GM12873 (cell line): ENCODE results near the gene SLX4IP.

Experiments used
- CTCF ChIP-seq: IDR thresholded peaks from 2 replicates; pipeline ENCODE4 v1.5.1; 2012; ENCODE audit warnings: low read depth, mild to moderate bottlenecking, moderate library complexity, low read length, control low read depth; ENCODE audit not compliant: insufficient read depth; ENCODE audit errors: missing control alignments

SLX4IP gene

DNA sequence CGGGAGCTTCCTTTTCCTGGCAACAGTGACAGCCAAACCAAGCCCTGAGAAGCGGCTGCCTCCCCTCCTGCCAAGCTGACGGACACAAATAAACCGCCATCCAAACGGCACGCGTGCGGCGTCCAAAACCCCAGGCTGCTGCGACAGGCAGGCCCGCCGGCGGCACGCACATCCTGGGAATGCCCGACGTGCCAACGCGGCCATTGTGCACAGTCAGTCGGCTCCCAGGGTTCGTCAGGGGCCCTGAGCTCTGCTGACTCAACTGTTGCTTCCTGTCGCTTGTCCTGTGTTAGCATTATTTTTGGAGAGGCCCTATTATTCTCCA lies 231.9 kb downstream of the SLX4IP start:
- TF ChIP-seq CTCF = no peak

- TF ChIP-seq CTCF = no peak
These were observed 232.6 kb downstream of the SLX4IP start for GRCh38 chr20:10667560-10668167.

- TF ChIP-seq CTCF = no peak
These were observed 233.7 kb downstream of the SLX4IP start for GRCh38 chr20:10668677-10669368.

DNA sequence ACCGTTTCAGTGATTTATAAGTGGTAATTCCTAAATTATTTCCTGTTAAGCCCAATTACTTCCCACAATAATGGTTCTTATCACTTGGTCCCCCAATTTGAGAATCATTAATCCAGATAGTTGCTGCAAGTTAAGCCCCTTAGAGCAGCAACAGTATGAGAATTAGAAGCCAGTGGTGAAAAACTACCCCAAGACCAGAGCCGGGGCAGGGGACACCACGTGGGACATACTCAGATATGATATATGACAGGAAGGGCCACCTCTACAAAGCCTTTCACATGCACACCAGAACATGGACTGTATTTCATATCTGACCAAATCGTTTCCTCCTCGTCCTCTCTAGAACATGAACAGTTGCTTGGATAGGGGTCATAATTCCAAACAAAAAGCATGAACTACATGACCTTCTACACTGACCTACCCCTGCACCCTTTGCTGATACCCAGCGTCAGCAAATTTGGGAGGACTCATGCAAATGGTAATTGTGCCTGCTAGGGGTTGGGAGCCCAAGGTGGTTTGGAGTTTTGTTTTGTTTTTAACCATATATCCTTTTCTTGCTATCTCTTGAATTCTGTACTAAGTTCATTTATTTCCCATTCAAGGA lies 234.8 kb downstream of the SLX4IP start:
- no peak for TF ChIP-seq CTCF

DNA sequence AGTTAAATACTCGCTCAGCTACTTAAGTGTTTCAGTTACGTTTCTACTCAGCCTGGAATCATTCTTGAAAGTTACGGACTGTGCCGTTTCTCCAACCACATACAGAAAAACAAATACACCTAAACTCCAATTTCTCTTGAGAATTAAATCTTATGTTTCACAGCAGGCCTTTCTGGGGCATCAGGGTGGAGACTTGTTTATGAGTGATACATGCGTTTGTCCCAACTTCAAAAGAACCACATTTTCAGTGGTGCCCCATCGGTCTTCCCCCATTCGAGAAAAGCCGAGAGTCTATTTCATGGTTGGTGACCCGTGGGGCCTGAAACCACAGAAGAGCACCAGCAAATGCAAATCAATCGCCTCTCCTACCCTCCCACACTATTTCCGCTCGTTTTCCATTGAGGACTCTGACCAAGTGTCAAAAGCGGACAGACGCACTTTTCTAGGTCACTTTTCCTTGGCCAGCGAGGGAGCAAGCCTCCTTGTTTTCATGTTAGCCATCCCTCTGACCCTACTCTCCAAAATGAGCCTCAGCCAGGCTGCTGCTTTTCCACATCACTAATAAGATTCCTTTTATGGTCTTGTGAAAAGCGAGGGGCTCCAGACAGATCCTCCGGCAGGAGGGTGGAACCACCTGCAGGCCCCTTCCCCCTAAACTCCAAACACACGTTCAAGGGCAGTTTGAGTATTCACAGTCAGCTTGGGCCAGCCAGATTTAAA lies 235.6 kb downstream of the SLX4IP start:
- no peak for TF ChIP-seq CTCF

GRCh38 chr20:10671221-10671918 lies 236.3 kb downstream of the SLX4IP start:
- TF ChIP-seq CTCF = peak; percentile 72

DNA sequence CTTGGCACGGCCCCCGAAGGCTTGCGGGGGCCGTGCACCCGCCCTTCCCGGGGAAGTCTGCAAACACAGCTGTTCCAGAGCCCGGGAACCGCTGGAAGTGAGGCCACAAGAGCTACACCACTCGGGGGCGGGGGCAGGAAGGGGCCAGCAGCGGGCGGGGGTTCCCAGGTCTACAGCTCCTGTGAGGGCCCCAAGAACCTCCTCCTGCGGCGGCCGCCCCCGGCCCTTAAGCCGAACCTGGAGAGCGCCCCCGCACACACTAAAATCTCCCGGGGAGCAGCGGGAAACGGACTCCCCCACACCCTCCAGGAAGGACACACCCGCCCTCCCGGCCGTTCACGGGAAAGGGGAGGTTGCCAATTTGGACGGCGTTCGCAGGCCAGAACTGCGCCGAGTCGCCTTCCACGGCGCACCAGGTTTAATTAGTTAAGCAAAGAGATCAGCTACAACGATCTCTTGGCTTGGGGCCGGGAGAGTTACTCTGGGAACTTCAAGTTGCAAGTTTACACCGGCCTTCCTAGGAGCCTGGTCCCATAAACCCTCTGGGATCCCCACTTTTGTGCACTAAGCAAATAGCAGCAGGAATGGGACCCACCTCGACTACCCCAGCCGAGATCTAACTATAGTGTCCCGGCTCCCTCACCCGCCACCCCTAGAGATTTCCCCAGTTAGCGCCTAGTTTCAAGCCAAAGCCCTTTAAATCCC lies 237.0 kb downstream of the SLX4IP start:
- no peak for TF ChIP-seq CTCF
